GM21723 (cell line): ENCODE data around the gene NAV1.

ENCODE experiments used
- ATAC-seq: cut with Tn5 transposase; IDR thresholded peaks from one replicate; pipeline ENCODE4 v1.9.1; 2021; ENCODE audit warnings: mild to moderate bottlenecking, moderate library complexity; ENCODE audit not compliant: unreplicated experiment

Gene NAV1

GRCh38 chr1:201585901-201586300 lies 47.0 kb downstream of the NAV1 start:
- no peak for ATAC-seq

GRCh38 chr1:201586806-201587205 lies 47.9 kb downstream of the NAV1 start:
- no peak for ATAC-seq

- no peak for ATAC-seq
Measured at GRCh38 chr1:201587729-201588128, 48.8 kb downstream of the NAV1 start.
